Keratinocyte (primary cell): ENCODE data around the gene CDC40. TPM values are rescaled to one million over a fixed set of nuclear protein-coding genes. Genes with fewer than 3 reads are reported as not detected.

Experiments used
- DNase-seq: peaks from one replicate; pipeline ENCODE4 v3.0.0-alpha.2; 2011; ENCODE audit warnings: low read depth, missing footprints, low spot score
- FAIRE-seq: peaks from 2 replicates; lab custom pipeline; 2011; peaks lifted over from hg19 to GRCh38; lab: Jason Lieb, UNC
- H2AFZ ChIP-seq: 2 replicates; pipeline ENCODE4 v1.6.0; 2012; ENCODE audit warnings: low read length, control low read depth, inconsistent platforms; ENCODE audit not compliant: control insufficient read depth
- H3K27ac ChIP-seq: 2 replicates; pipeline ENCODE4 v1.5.1; 2011; ENCODE audit warnings: low read length; ENCODE audit not compliant: control insufficient read depth, insufficient read depth
- H3K27me3 ChIP-seq: 3 replicates; pipeline ENCODE4 v1.6.0; 2011; ENCODE audit warnings: low read length; ENCODE audit not compliant: control insufficient read depth, insufficient read depth; ENCODE audit errors: extremely low read depth
- H3K36me3 ChIP-seq, 2 experiments: 2 replicates in 1 of 2; 3 replicates in 1 of 2; pipeline ENCODE4 v1.5.1; 2011; ENCODE audit warnings: low read length in 2 of 2, mild to moderate bottlenecking in 1 of 2; ENCODE audit not compliant: control insufficient read depth in 2 of 2, insufficient read depth in 2 of 2; ENCODE audit errors: extremely low read depth in 1 of 2
- H3K4me1 ChIP-seq: 3 replicates; pipeline ENCODE4 v1.5.1; 2011; ENCODE audit warnings: low read length; ENCODE audit not compliant: control insufficient read depth, insufficient read depth; ENCODE audit errors: extremely low read depth
- H3K4me2 ChIP-seq: 3 replicates; pipeline ENCODE4 v1.6.0; 2011; ENCODE audit warnings: low read depth, low read length; ENCODE audit not compliant: control insufficient read depth, insufficient read depth; ENCODE audit errors: extremely low read depth
- H3K4me3 ChIP-seq, 3 experiments: fragments of 200-600 bp in 1 of 3; sonication (generic) in 1 of 3; 2 replicates in 2 of 3; 3 replicates in 1 of 3; pipeline ENCODE4 v1.5.1; 2011 to 2016; ENCODE audit warnings: low read length in 3 of 3, mild to moderate bottlenecking in 3 of 3, control low read depth in 2 of 3, inconsistent platforms in 1 of 3, low read depth in 1 of 3, mixed read lengths in 1 of 3, mixed run types in 1 of 3, moderate library complexity in 1 of 3; ENCODE audit not compliant: control insufficient read depth in 2 of 3, insufficient read depth in 2 of 3; ENCODE audit errors: extremely low read depth in 1 of 3
- H3K79me2 ChIP-seq: 2 replicates; pipeline ENCODE4 v1.6.0; 2012; ENCODE audit warnings: low read length; ENCODE audit not compliant: control insufficient read depth, insufficient read depth
- H3K9ac ChIP-seq: 3 replicates; pipeline ENCODE4 v1.6.0; 2011; ENCODE audit warnings: low read length; ENCODE audit not compliant: control insufficient read depth, insufficient read depth; ENCODE audit errors: extremely low read depth
- H3K9me1 ChIP-seq: 3 replicates; pipeline ENCODE4 v1.6.0; 2011; ENCODE audit warnings: low read length; ENCODE audit not compliant: control insufficient read depth, insufficient read depth; ENCODE audit errors: extremely low read depth
- H3K9me3 ChIP-seq: 2 replicates; pipeline ENCODE4 v1.5.1; 2012; ENCODE audit warnings: low read depth, low read length; ENCODE audit not compliant: control insufficient read depth
- H4K20me1 ChIP-seq: 3 replicates; pipeline ENCODE4 v1.6.0; 2011; ENCODE audit warnings: low read length; ENCODE audit not compliant: control insufficient read depth, insufficient read depth; ENCODE audit errors: extremely low read depth
- EZH2 ChIP-seq: IDR thresholded peaks from one replicate; pipeline ENCODE4 v1.6.1; 2012; ENCODE audit warnings: inconsistent platforms, mild to moderate bottlenecking, low read length, moderate library complexity
- dilution Hi-C: fragments of 300-500 bp; cut with MboI; formaldehyde crosslinking; loops from one replicate; pipeline ENCODE4 v1.7.0; 2020; ENCODE audit warnings: low sequenced_read_pairs; ENCODE audit not compliant: extremely low pct_ligation_motif_present
- polyA minus RNA-seq, 3 experiments: library from RNA; depleted of rRNA, polyadenylated mRNA; stranded (reverse); fragments of >200 nt; gene quantifications; 1 replicate in 1 of 3; 2 replicates in 1 of 3; 3 replicates in 1 of 3; pipeline ENCODE4 v1.2.3, GENCODE V29; 2011
- polyA plus RNA-seq, 5 experiments: library from polyadenylated mRNA; depleted of rRNA in 3 of 5; stranded (reverse) in 3 of 5; stranded (forward) in 1 of 5; unstranded in 1 of 5; fragments of >200 nt; gene quantifications; 1 replicate in 1 of 5; 2 replicates in 3 of 5; 3 replicates in 1 of 5; pipeline versions ENCODE4 v1.2.1 to v1.2.3, GENCODE V29; 2011 to 2012; ENCODE audit warnings: missing spikeins in 2 of 5, low read depth in 1 of 5, low replicate concordance in 1 of 5
- TF ChIP-seq, protein P1 (sequence below), 3 experiments: IDR thresholded peaks in 1 of 3; conservative IDR thresholded peaks in 1 of 3; optimal IDR thresholded peaks in 1 of 3; 2 replicates in 2 of 3; 3 replicates in 1 of 3; pipeline versions ENCODE3 to v1.5.1; 2011; ENCODE audit warnings: low read length in 3 of 3, mild to moderate bottlenecking in 3 of 3, moderate library complexity in 2 of 3, control low read depth in 1 of 3, inconsistent platforms in 1 of 3; ENCODE audit not compliant: insufficient read depth in 2 of 3; ENCODE audit errors: extremely low read depth in 1 of 3

The CDC40 gene
- polyA plus RNA-seq = 9.1 to 15.8 TPM (median 10.2 TPM) in 3 replicates
- 68.3 TPM for polyA plus RNA-seq (2011; ENCODE audit: low read depth)
- 5.8 and 9.9 TPM in 2 replicates for polyA plus RNA-seq (2011; cell fraction: cytosol; rRNA removed)
- 7.4 and 12.2 TPM in 2 replicates for polyA plus RNA-seq (2011; cell fraction: nucleus; rRNA removed)
- 9.8 and 11.3 TPM in 2 replicates for polyA plus RNA-seq (2012; ENCODE audit: low replicate concordance)
- polyA minus RNA-seq = 7.0 to 16.5 TPM (median 13.6 TPM) in 3 replicates
- polyA minus RNA-seq (2011; cell fraction: cytosol; rRNA and poly(A)+ RNA removed) = 8.6 TPM
- 9.0 and 10.5 TPM in 2 replicates for polyA minus RNA-seq (2011; cell fraction: nucleus; rRNA and poly(A)+ RNA removed)

- peak; percentile 17 for FAIRE-seq
- no peak for DNase-seq
- Histone ChIP-seq H3K36me3 (peaks cover 0 to 3% of the 10 kb centered on the region in 2 experiments), H3K27me3 (no peaks in the 10 kb centered on the region), H3K9me3 (no peaks in the 10 kb centered on the region), H3K4me2 (peak within 1 kb of the TSS; percentile 93), H3K9ac (peak within 1 kb of the TSS; percentile 97), H3K9me1 (no peaks in the 10 kb centered on the region), H3K4me1 (peaks cover 30% of the 10 kb centered on the region), H3K4me3 (peak within 1 kb of the TSS; percentile 61 to 96 (median 95)), H3K79me2 (peaks cover 80% of the 10 kb centered on the region), H3K27ac (peak within 1 kb of the TSS; percentile 95), H2AFZ (peak within 1 kb of the TSS; percentile 99), H4K20me1 (no peaks in the 10 kb centered on the region)
- dilution Hi-C loops = no loop called here
- no peak for TF ChIP-seq EZH2
- TF ChIP-seq, protein P1, sequence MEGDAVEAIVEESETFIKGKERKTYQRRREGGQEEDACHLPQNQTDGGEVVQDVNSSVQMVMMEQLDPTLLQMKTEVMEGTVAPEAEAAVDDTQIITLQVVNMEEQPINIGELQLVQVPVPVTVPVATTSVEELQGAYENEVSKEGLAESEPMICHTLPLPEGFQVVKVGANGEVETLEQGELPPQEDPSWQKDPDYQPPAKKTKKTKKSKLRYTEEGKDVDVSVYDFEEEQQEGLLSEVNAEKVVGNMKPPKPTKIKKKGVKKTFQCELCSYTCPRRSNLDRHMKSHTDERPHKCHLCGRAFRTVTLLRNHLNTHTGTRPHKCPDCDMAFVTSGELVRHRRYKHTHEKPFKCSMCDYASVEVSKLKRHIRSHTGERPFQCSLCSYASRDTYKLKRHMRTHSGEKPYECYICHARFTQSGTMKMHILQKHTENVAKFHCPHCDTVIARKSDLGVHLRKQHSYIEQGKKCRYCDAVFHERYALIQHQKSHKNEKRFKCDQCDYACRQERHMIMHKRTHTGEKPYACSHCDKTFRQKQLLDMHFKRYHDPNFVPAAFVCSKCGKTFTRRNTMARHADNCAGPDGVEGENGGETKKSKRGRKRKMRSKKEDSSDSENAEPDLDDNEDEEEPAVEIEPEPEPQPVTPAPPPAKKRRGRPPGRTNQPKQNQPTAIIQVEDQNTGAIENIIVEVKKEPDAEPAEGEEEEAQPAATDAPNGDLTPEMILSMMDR (optimal IDR thresholded peaks at IDR 0.05 in 1 of 3, IDR thresholded peaks at IDR 0.05 in 1 of 3, conservative IDR thresholded peaks at IDR 0.05 in 1 of 3; ENCODE audit: extremely low read depth in 1 of 3, insufficient read depth in 2 of 3, low read length in 3 of 3) = no peak
These were observed at the start of gene CDC40 for GRCh38 chr6:110180228-110181008. TSS of gene CDC40 (plus strand) at chr6:110180427. CDS start at chr6:110180445, 18 bp downstream.

- H2AFZ ChIP-seq = no peak overlapping the region
- no peak overlapping the region for H3K9ac ChIP-seq
- H3K9me3 ChIP-seq = no peaks in the 10 kb centered on the region
- H3K79me2 ChIP-seq = peaks cover 2% of the 10 kb centered on the region
- no peak for TF ChIP-seq EZH2
- TF ChIP-seq, protein P1 (optimal IDR thresholded peaks at IDR 0.05 in 1 of 3, IDR thresholded peaks at IDR 0.05 in 1 of 3, conservative IDR thresholded peaks at IDR 0.05 in 1 of 3; ENCODE audit: extremely low read depth in 1 of 3, insufficient read depth in 2 of 3, low read length in 3 of 3) = no peak
- DNase-seq (no peak), FAIRE-seq (no peak)
- peaks cover 11% of the 10 kb centered on the region for H3K4me1 ChIP-seq
- H3K36me3 ChIP-seq = peaks cover 0 to 5% of the 10 kb centered on the region in 2 experiments
- H3K9me1 ChIP-seq = no peaks in the 10 kb centered on the region
- H3K4me2 ChIP-seq = no peak overlapping the region
- dilution Hi-C loops = no loop called here
- no peaks in the 10 kb centered on the region for H4K20me1 ChIP-seq
- no peak overlapping the region for H3K27ac ChIP-seq
- H3K4me3 ChIP-seq = no peak overlapping the region
- H3K27me3 ChIP-seq = no peaks in the 10 kb centered on the region
These were observed 42.0 kb upstream of the CDC40 start for GRCh38 chr6:110137924-110138887.
